Nephron progenitor cell (in vitro differentiated cells): ENCODE data around the gene PEA15.

Source experiments
- DNase-seq: peaks from one replicate; pipeline ENCODE4 v3.0.0; 2021
- H3K27ac Mint-ChIP-seq: 2 replicates; pipeline ENCODE4 v1.8.0; 2021; ENCODE audit warnings: mild to moderate bottlenecking, moderate library complexity, mixed read lengths
- H3K27me3 Mint-ChIP-seq: 2 replicates; pipeline ENCODE4 v1.8.0; 2021; ENCODE audit warnings: mild to moderate bottlenecking, low read depth, mixed read lengths; ENCODE audit not compliant: poor library complexity
- H3K36me3 Mint-ChIP-seq: 2 replicates; pipeline ENCODE4 v1.8.0; 2021; ENCODE audit warnings: low read depth, mixed read lengths
- H3K4me1 Mint-ChIP-seq: 2 replicates; pipeline ENCODE4 v1.8.0; 2021; ENCODE audit warnings: mixed read lengths
- H3K4me3 Mint-ChIP-seq: 2 replicates; pipeline ENCODE4 v1.8.0; 2021; ENCODE audit warnings: mild to moderate bottlenecking, moderate library complexity, mixed read lengths
- H3K9me3 Mint-ChIP-seq: 2 replicates; pipeline ENCODE4 v1.8.0; 2021; ENCODE audit warnings: mild to moderate bottlenecking, moderate library complexity, mixed read lengths
- TF ChIP-seq, protein P1 (sequence below): fragments of 200-600 bp; sonication (generic); IDR thresholded peaks from 2 replicates; pipeline ENCODE4 v1.5.0; 2021; ENCODE audit warnings: antibody characterized with exemption

Gene PEA15

GRCh38 chr1:160192234-160192633 lies 12.9 kb upstream of the PEA15 start:
- Mint-ChIP-seq H3K36me3 (no peaks in the 10 kb centered on the region), H3K27me3 (peaks cover 11% of the 10 kb centered on the region), H3K27ac (no peak overlapping the region), H3K9me3 (no peaks in the 10 kb centered on the region), H3K4me1 (peaks cover 31% of the 10 kb centered on the region), H3K4me3 (no peak overlapping the region)
- TF ChIP-seq, protein P1, sequence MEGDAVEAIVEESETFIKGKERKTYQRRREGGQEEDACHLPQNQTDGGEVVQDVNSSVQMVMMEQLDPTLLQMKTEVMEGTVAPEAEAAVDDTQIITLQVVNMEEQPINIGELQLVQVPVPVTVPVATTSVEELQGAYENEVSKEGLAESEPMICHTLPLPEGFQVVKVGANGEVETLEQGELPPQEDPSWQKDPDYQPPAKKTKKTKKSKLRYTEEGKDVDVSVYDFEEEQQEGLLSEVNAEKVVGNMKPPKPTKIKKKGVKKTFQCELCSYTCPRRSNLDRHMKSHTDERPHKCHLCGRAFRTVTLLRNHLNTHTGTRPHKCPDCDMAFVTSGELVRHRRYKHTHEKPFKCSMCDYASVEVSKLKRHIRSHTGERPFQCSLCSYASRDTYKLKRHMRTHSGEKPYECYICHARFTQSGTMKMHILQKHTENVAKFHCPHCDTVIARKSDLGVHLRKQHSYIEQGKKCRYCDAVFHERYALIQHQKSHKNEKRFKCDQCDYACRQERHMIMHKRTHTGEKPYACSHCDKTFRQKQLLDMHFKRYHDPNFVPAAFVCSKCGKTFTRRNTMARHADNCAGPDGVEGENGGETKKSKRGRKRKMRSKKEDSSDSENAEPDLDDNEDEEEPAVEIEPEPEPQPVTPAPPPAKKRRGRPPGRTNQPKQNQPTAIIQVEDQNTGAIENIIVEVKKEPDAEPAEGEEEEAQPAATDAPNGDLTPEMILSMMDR: no peak
- DNase-seq: no peak

GRCh38 chr1:160193091-160193819 lies 11.9 kb upstream of the PEA15 start:
- peak; percentile 94 for DNase-seq
- Mint-ChIP-seq H3K27me3 (peaks cover 13% of the 10 kb centered on the region), H3K27ac (no peak overlapping the region), H3K9me3 (no peaks in the 10 kb centered on the region), H3K4me3 (no peak overlapping the region), H3K36me3 (no peaks in the 10 kb centered on the region), H3K4me1 (peaks cover 21% of the 10 kb centered on the region)
- TF ChIP-seq, protein P1: peak; percentile 89

DNA sequence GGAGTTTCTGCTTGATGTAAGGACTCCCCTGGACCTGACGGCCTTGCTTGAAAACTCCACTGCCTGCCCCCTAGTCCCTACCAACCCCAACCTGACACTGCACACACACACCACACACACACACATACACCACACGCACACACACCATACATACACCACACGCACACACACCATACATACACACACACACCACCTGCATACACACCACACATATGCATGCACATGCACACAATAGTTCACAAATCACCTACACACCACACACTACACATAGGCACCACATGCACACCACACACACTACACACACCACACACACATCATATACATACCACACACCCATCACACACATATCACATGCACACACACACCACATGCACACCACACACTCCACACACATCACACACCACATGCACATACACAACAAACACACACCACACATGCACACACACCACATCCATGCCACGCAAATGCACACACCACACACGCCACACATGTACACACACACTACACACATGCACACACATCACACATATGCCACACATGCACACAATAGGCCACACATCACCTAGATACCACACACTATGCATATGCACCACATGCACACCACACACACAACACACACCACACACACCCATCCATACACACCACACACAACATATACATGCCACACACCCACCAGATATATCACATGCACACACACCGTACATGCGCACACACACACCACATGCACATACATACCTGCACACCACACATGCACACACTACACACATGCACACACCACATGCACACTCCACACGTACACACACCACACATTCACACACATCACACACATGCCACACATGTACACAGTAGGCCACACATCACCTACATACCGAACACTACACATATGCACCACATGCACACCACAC lies 11.1 kb upstream of the PEA15 start:
- Mint-ChIP-seq H3K9me3 (no peaks in the 10 kb centered on the region), H3K27me3 (peaks cover 11% of the 10 kb centered on the region), H3K4me3 (no peak overlapping the region), H3K27ac (no peak overlapping the region), H3K36me3 (no peaks in the 10 kb centered on the region), H3K4me1 (peaks cover 13% of the 10 kb centered on the region)
- TF ChIP-seq, protein P1: no peak
- no peak for DNase-seq

DNA sequence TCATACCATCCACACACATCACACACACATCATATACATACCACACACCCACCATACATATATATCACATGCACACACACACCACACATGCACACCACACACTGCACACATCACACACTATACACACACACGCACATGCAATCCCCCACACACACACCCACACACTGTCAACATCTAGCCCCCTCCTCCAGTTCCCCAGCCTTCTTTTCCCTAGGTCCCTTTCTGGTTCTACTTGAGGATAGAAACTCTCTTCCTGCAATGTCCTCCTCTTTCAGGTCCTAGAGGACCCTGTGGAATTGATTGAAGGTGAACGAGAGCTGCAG lies 10.5 kb upstream of the PEA15 start:
- H3K9me3 Mint-ChIP-seq: no peaks in the 10 kb centered on the region
- TF ChIP-seq, protein P1: no peak
- no peak overlapping the region for H3K27ac Mint-ChIP-seq
- peaks cover 9% of the 10 kb centered on the region for H3K27me3 Mint-ChIP-seq
- no peak overlapping the region for H3K4me3 Mint-ChIP-seq
- no peak for DNase-seq
- no peaks in the 10 kb centered on the region for H3K36me3 Mint-ChIP-seq
- H3K4me1 Mint-ChIP-seq: peaks cover 7% of the 10 kb centered on the region

GRCh38 chr1:160196143-160196542 lies 9.0 kb upstream of the PEA15 start:
- Mint-ChIP-seq H3K27me3 (peaks cover 9% of the 10 kb centered on the region), H3K36me3 (no peaks in the 10 kb centered on the region), H3K27ac (no peak overlapping the region), H3K4me1 (no peaks in the 10 kb centered on the region), H3K4me3 (no peak overlapping the region), H3K9me3 (no peaks in the 10 kb centered on the region)
- TF ChIP-seq, protein P1: no peak
- DNase-seq: no peak
